BE2C (cell line): Measurements from ENCODE around the gene ARHGAP26.

Experiments used
- DNase-seq: peaks from one replicate; pipeline ENCODE4 v3.0.0-alpha.2; 2020
- H3K27me3 ChIP-seq: fragments of 250-450 bp; sonication (Bioruptor Pico); 2 replicates; pipeline ENCODE4 v1.5.1; 2020; ENCODE audit warnings: mild to moderate bottlenecking
- H3K36me3 ChIP-seq: fragments of 250-450 bp; sonication (Bioruptor Pico); 2 replicates; pipeline ENCODE4 v1.5.1; 2020; ENCODE audit warnings: mild to moderate bottlenecking
- H3K4me1 ChIP-seq: fragments of 250-450 bp; sonication (Bioruptor Pico); 2 replicates; pipeline ENCODE4 v1.5.1; 2020
- H3K4me3 ChIP-seq: 2 replicates; pipeline ENCODE4 v1.5.1; 2011; ENCODE audit warnings: low read depth, low read length
- H3K9me3 ChIP-seq: fragments of 250-450 bp; sonication (Bioruptor Pico); 2 replicates; pipeline ENCODE4 v1.5.1; 2020
- TF ChIP-seq, protein P1 (sequence below): IDR thresholded peaks from 2 replicates; pipeline ENCODE4 v1.5.1; 2012; ENCODE audit warnings: mild to moderate bottlenecking, low read depth, low read length

The ARHGAP26 gene

DNA sequence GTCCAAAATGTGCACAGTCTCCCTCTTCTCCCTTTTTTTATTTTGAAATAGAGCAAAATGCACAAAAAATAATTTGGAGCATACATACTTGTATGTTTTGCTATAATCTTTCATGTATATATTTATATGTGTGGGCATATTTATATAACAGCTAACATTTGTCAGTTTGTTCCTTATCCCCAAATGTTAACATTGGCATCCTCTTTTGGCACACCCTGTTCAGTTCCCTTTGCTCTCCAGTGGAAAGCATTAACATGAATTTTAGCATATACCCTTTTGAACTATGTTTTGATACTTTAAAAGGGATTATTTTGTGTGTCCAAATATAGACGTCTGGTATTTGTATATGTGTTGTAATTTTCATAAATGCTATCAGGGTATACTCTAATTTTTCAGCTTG is 306.2 kb downstream of the ARHGAP26 start:
- TF ChIP-seq, protein P1, sequence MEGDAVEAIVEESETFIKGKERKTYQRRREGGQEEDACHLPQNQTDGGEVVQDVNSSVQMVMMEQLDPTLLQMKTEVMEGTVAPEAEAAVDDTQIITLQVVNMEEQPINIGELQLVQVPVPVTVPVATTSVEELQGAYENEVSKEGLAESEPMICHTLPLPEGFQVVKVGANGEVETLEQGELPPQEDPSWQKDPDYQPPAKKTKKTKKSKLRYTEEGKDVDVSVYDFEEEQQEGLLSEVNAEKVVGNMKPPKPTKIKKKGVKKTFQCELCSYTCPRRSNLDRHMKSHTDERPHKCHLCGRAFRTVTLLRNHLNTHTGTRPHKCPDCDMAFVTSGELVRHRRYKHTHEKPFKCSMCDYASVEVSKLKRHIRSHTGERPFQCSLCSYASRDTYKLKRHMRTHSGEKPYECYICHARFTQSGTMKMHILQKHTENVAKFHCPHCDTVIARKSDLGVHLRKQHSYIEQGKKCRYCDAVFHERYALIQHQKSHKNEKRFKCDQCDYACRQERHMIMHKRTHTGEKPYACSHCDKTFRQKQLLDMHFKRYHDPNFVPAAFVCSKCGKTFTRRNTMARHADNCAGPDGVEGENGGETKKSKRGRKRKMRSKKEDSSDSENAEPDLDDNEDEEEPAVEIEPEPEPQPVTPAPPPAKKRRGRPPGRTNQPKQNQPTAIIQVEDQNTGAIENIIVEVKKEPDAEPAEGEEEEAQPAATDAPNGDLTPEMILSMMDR, result no peak
- DNase-seq, result no peak
- Histone ChIP-seq H3K4me1 (peaks cover 6% of the 10 kb centered on the region), H3K4me3 (no peak overlapping the region), H3K27me3 (no peaks in the 10 kb centered on the region), H3K9me3 (no peaks in the 10 kb centered on the region), H3K36me3 (no peaks in the 10 kb centered on the region)

DNA sequence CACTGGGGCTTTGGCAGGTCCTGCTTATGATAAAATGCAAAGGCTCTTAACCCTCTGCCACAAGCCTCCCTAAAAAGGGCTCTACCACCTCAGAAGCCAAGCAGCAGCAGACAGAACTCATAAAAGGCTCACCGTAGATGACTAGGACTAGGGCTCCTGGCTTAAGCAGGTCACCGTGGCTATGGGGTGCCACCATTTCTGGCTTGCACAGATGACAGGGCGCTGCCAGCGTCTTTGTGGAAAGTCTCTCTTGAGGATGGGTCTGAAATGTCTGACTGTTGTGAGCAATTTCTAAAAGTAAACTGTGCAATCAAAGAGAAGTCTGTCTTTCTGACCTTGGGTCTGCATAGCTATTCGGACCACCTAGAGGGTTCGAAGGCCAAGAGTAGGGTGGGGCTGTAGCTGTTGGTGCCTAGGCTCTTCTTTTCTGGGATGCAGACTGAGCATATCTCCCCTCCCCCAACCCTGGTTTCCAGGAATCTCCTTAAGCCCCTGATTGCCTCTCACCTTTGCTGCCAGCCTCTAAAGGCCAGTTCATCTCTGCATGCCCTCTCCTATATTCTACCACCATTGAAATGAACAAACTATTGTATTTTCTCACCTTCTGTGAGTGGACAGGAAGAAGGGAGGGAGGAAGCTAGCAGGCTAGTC is 307.4 kb downstream of the ARHGAP26 start:
- TF ChIP-seq, protein P1, result no peak
- Histone ChIP-seq H3K9me3 (no peaks in the 10 kb centered on the region), H3K4me1 (peaks cover 6% of the 10 kb centered on the region), H3K36me3 (no peaks in the 10 kb centered on the region), H3K27me3 (no peaks in the 10 kb centered on the region), H3K4me3 (no peak overlapping the region)
- DNase-seq, result no peak

DNA sequence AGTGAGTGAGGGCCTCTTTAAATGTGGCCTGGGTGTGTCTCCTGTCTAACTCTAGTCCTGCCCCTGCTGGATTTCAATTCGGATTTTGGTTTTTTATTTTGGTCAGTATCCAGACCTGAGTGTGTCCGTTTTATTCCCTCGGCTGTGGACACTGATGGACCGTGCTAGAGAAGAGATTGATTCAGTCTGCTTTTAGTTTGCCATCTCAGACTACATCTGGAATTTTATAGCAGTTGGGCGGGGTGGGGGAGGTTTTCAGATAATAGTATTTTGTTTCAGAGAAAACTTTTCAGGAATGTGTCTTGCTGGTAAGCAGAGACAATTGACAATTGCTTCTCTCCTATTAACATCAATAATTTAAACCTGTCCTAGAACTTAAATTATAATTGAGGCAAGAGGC is 308.1 kb downstream of the ARHGAP26 start:
- H3K4me3 ChIP-seq, result no peak overlapping the region
- no peak for DNase-seq
- H3K36me3 ChIP-seq, result no peaks in the 10 kb centered on the region
- H3K27me3 ChIP-seq, result no peaks in the 10 kb centered on the region
- H3K9me3 ChIP-seq, result no peaks in the 10 kb centered on the region
- TF ChIP-seq, protein P1, result no peak
- peaks cover 6% of the 10 kb centered on the region for H3K4me1 ChIP-seq

DNA sequence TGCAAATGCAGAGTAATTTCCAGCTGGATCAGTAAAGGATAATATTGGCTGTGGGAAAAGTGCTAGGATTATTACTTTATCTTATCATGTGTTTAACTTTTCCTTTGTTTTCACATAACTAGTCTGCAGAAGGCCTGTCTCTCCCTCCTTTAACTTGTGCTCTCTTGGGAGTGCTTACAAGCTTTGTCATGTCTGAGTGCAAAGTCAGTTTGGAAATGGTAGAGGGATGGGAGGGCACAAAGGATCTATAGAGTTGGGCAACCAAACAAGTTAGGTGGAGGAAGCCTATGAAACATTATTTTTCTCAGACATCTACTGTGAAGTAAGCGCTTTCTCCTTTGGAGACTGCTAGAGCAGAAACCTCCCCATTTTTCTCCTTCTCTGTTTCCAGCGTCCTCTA is 308.8 kb downstream of the ARHGAP26 start:
- H3K9me3 ChIP-seq, result no peaks in the 10 kb centered on the region
- TF ChIP-seq, protein P1, result no peak
- H3K4me3 ChIP-seq, result no peak overlapping the region
- DNase-seq, result no peak
- H3K4me1 ChIP-seq, result peaks cover 6% of the 10 kb centered on the region
- no peaks in the 10 kb centered on the region for H3K27me3 ChIP-seq
- H3K36me3 ChIP-seq, result no peaks in the 10 kb centered on the region

DNA sequence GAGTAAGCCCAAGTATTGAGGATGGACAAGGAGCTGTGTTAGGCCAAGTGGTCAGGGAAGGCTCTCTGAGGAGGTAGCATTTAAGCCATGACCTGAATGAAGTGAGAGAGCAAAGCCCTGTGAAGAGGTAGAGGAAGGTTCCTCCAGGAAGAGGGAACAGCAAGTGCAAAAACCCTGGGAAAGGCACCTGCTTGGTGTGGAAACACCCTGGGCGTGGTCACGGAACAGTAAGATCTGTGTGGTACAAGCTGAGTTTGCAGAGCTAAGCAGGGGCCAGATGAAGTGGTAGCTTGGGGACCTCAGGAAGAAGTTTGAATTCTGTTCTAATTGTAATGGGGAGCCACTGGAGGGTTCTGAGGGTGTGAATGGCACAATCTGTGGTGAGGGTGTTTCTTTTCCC is 310.2 kb downstream of the ARHGAP26 start:
- TF ChIP-seq, protein P1, result no peak
- DNase-seq, result no peak
- H3K4me3 ChIP-seq, result no peak overlapping the region
- H3K4me1 ChIP-seq, result peaks cover 6% of the 10 kb centered on the region
- H3K36me3 ChIP-seq, result no peaks in the 10 kb centered on the region
- H3K27me3 ChIP-seq, result no peaks in the 10 kb centered on the region
- H3K9me3 ChIP-seq, result no peaks in the 10 kb centered on the region

DNA sequence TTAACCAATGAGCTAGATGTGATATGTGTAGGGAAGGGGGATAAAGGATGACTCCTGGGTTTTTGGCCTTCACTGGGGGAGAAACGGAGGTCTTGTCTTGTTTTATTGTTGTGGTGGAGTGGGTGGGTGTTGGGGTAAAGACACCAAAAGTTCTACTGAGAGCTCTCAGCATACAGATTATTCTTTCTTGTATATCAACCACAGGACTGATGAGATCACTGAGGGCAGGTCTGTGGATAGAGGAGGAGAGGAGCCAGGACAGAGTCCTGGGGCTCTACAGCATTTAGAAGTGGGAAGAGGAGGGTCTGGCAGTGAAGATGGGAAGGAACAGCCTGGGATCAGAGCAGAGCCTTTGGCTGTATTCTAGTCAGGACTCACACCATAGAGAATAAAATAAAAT is 310.8 kb downstream of the ARHGAP26 start:
- no peaks in the 10 kb centered on the region for H3K9me3 ChIP-seq
- H3K36me3 ChIP-seq, result no peaks in the 10 kb centered on the region
- peaks cover 6% of the 10 kb centered on the region for H3K4me1 ChIP-seq
- H3K4me3 ChIP-seq, result no peak overlapping the region
- TF ChIP-seq, protein P1, result no peak
- no peaks in the 10 kb centered on the region for H3K27me3 ChIP-seq
- no peak for DNase-seq
